ENCODE results near the gene SMAD6. TPM values are rescaled to one million over a fixed set of nuclear protein-coding genes. Genes with fewer than 3 reads are reported as not detected.

Gene SMAD6
- total RNA-seq, 1 donor from 2014 or later, result 2.7 TPM

GRCh38 chr15:66713843-66714508 lies 11.9 kb downstream of the SMAD6 start:
- Mint-ChIP-seq H3K36me3 (ENCODE audit: low read depth, unreplicated experiment) (peaks cover 8% of the 10 kb centered on the region), H3K4me3 (ENCODE audit: unreplicated experiment) (no peak overlapping the region), H3K27me3 (ENCODE audit: low read depth, unreplicated experiment) (peaks cover 15% of the 10 kb centered on the region), H3K9me3 (ENCODE audit: unreplicated experiment) (no peaks in the 10 kb centered on the region), H3K27ac (ENCODE audit: unreplicated experiment) (no peak overlapping the region), H3K4me1 (ENCODE audit: low read depth, unreplicated experiment) (peaks cover 4% of the 10 kb centered on the region)
- TF ChIP-seq EZH2 (IDR thresholded peaks at IDR 0.05; ENCODE audit: insufficient read depth, low read length) (no peak), CTCF (IDR thresholded peaks at IDR 0.05; ENCODE audit: insufficient read depth, low read depth, low read length) (no peak)
- Histone ChIP-seq H3K27me3 (ENCODE audit: insufficient read depth, low read length) (no peaks in the 10 kb centered on the region), H2AFZ (ENCODE audit: low read depth, low read length) (no peak overlapping the region), H3K9ac (ENCODE audit: low read length) (no peak overlapping the region), H3K27ac (ENCODE audit: low read depth, low read length) (no peak overlapping the region), H3K36me3 (ENCODE audit: insufficient read depth, low read length) (no peaks in the 10 kb centered on the region), H3K79me2 (ENCODE audit: insufficient read depth, low read length) (peaks cover 7% of the 10 kb centered on the region), H4K20me1 (ENCODE audit: insufficient read depth, low read length) (no peaks in the 10 kb centered on the region), H3K4me3 (ENCODE audit: insufficient read depth, low read depth, low read length) (no peak overlapping the region), H3K4me1 (ENCODE audit: insufficient read depth, low read length) (peaks cover 17% of the 10 kb centered on the region), H3K4me2 (ENCODE audit: low read length) (peak overlapping the region; percentile 21), H3K9me3 (ENCODE audit: insufficient read depth, low read depth, low read length) (no peaks in the 10 kb centered on the region)
- FAIRE-seq (no peak), DNase-seq (ENCODE audit: low read depth) (no peak)

- Histone ChIP-seq H3K9ac (ENCODE audit: low read length) (no peak overlapping the region), H4K20me1 (ENCODE audit: insufficient read depth, low read length) (peaks cover 3% of the 10 kb centered on the region), H3K79me2 (ENCODE audit: insufficient read depth, low read length) (peaks cover 7% of the 10 kb centered on the region), H3K36me3 (ENCODE audit: insufficient read depth, low read length) (no peaks in the 10 kb centered on the region), H3K27me3 (ENCODE audit: insufficient read depth, low read length) (no peaks in the 10 kb centered on the region), H3K4me1 (ENCODE audit: insufficient read depth, low read length) (peaks cover 17% of the 10 kb centered on the region), H3K4me2 (ENCODE audit: low read length) (peak overlapping the region; percentile 21), H2AFZ (ENCODE audit: low read depth, low read length) (no peak overlapping the region), H3K27ac (ENCODE audit: low read depth, low read length) (no peak overlapping the region), H3K4me3 (ENCODE audit: insufficient read depth, low read depth, low read length) (no peak overlapping the region), H3K9me3 (ENCODE audit: insufficient read depth, low read depth, low read length) (no peaks in the 10 kb centered on the region)
- FAIRE-seq, result no peak
- DNase-seq (ENCODE audit: low read depth), result peak; percentile 39
- Mint-ChIP-seq H3K4me3 (ENCODE audit: unreplicated experiment) (no peak overlapping the region), H3K27ac (ENCODE audit: unreplicated experiment) (no peak overlapping the region), H3K9me3 (ENCODE audit: unreplicated experiment) (no peaks in the 10 kb centered on the region), H3K36me3 (ENCODE audit: low read depth, unreplicated experiment) (peaks cover 8% of the 10 kb centered on the region), H3K27me3 (ENCODE audit: low read depth, unreplicated experiment) (peaks cover 15% of the 10 kb centered on the region), H3K4me1 (ENCODE audit: low read depth, unreplicated experiment) (peaks cover 4% of the 10 kb centered on the region)
- TF ChIP-seq CTCF (IDR thresholded peaks at IDR 0.05; ENCODE audit: insufficient read depth, low read depth, low read length), result no peak
- TF ChIP-seq EZH2 (IDR thresholded peaks at IDR 0.05; ENCODE audit: insufficient read depth, low read length), result no peak
These were observed 12.5 kb downstream of the SMAD6 start for GRCh38 chr15:66714543-66714981.

- Histone ChIP-seq H3K36me3 (ENCODE audit: insufficient read depth, low read length) (no peaks in the 10 kb centered on the region), H4K20me1 (ENCODE audit: insufficient read depth, low read length) (peaks cover 8% of the 10 kb centered on the region), H3K9ac (ENCODE audit: low read length) (no peak overlapping the region), H3K79me2 (ENCODE audit: insufficient read depth, low read length) (peaks cover 7% of the 10 kb centered on the region), H3K4me1 (ENCODE audit: insufficient read depth, low read length) (peaks cover 19% of the 10 kb centered on the region), H2AFZ (ENCODE audit: low read depth, low read length) (no peak overlapping the region), H3K4me2 (ENCODE audit: low read length) (no peak overlapping the region), H3K9me3 (ENCODE audit: insufficient read depth, low read depth, low read length) (no peaks in the 10 kb centered on the region), H3K27me3 (ENCODE audit: insufficient read depth, low read length) (no peaks in the 10 kb centered on the region), H3K27ac (ENCODE audit: low read depth, low read length) (no peak overlapping the region), H3K4me3 (ENCODE audit: insufficient read depth, low read depth, low read length) (no peak overlapping the region)
- H3K36me3 Mint-ChIP-seq (ENCODE audit: low read depth, unreplicated experiment), result peaks cover 8% of the 10 kb centered on the region
- no peak overlapping the region for H3K4me3 Mint-ChIP-seq (ENCODE audit: unreplicated experiment)
- DNase-seq (ENCODE audit: low read depth) (no peak), FAIRE-seq (no peak)
- peaks cover 4% of the 10 kb centered on the region for H3K4me1 Mint-ChIP-seq (ENCODE audit: low read depth, unreplicated experiment)
- no peaks in the 10 kb centered on the region for H3K9me3 Mint-ChIP-seq (ENCODE audit: unreplicated experiment)
- peaks cover 15% of the 10 kb centered on the region for H3K27me3 Mint-ChIP-seq (ENCODE audit: low read depth, unreplicated experiment)
- no peak for TF ChIP-seq EZH2 (IDR thresholded peaks at IDR 0.05; ENCODE audit: insufficient read depth, low read length)
- no peak for TF ChIP-seq CTCF (IDR thresholded peaks at IDR 0.05; ENCODE audit: insufficient read depth, low read depth, low read length)
- H3K27ac Mint-ChIP-seq (ENCODE audit: unreplicated experiment), result peak overlapping the region; percentile 30
These were observed 13.2 kb downstream of the SMAD6 start for GRCh38 chr15:66715181-66715624.

Data from astrocyte (in vitro differentiated cells and primary cell).